Mammary epithelial cell (primary cell): ENCODE results near the gene IRAK1BP1.

Experiments
- EZH2 ChIP-seq: IDR thresholded peaks from 2 replicates; pipeline ENCODE4 v1.6.1; 2012; ENCODE audit warnings: low read length, inconsistent platforms, borderline replicate concordance
- TF ChIP-seq, protein P1 (sequence below), 2 donors: IDR thresholded peaks in 1 of 2; conservative IDR thresholded peaks in 1 of 2; 2 replicates each; pipeline ENCODE4 v1.5.1; 2011 to 2012; ENCODE audit warnings: inconsistent platforms in 2 of 2, low read length in 2 of 2, mild to moderate bottlenecking in 2 of 2, control low read depth in 1 of 2, low read depth in 1 of 2; ENCODE audit not compliant: insufficient read depth in 1 of 2; ENCODE audit errors: extremely low read depth in 1 of 2

DNA sequence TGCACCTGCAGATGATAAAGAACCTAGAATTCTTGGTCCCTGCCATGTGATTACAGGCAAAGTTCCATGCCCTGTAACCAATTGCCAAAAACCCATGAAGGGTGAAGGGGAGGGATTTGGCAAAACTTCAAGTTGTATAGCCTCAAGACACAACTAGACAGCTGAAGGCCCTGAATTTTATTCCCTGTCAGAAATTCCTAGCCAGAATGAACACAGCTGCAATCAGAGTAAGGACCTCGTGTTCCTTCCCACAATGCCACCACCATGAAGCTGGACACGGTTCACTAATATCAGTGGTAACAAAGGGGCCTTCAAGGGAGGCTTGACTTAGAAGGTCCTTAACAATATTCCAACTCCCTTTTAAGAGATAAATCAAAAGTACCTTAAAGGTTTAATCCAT, 22.5 kb upstream of the IRAK1BP1 start:
- TF ChIP-seq, protein P1, sequence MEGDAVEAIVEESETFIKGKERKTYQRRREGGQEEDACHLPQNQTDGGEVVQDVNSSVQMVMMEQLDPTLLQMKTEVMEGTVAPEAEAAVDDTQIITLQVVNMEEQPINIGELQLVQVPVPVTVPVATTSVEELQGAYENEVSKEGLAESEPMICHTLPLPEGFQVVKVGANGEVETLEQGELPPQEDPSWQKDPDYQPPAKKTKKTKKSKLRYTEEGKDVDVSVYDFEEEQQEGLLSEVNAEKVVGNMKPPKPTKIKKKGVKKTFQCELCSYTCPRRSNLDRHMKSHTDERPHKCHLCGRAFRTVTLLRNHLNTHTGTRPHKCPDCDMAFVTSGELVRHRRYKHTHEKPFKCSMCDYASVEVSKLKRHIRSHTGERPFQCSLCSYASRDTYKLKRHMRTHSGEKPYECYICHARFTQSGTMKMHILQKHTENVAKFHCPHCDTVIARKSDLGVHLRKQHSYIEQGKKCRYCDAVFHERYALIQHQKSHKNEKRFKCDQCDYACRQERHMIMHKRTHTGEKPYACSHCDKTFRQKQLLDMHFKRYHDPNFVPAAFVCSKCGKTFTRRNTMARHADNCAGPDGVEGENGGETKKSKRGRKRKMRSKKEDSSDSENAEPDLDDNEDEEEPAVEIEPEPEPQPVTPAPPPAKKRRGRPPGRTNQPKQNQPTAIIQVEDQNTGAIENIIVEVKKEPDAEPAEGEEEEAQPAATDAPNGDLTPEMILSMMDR (conservative IDR thresholded peaks at IDR 0.05 in 1 of 2, IDR thresholded peaks at IDR 0.05 in 1 of 2; ENCODE audit: extremely low read depth in 1 of 2, insufficient read depth in 1 of 2, low read depth in 1 of 2, low read length in 2 of 2) = no peak
- TF ChIP-seq EZH2 = no peak
